IMR-90 (cell line): ENCODE data around the gene SPATA3. TPM values are rescaled to one million over a fixed set of nuclear protein-coding genes. Genes with fewer than 3 reads are reported as not detected.

Experiments used
- ATAC-seq: fragments of 200-7000 bp; cut with Tn5 transposase; 2 replicates; pipeline ENCODE4 v1.9.1; 2020; ENCODE audit warnings: low read depth, mild to moderate bottlenecking, moderate library complexity
- BruUV-seq: library from RNA; stranded (reverse); fragments of 400-500 nt; replicated peaks from 2 replicates; lab custom pipeline; 2021; lab: Mats Ljungman, UMichigan
- CTCF ChIA-PET: fragments of 300-600 bp; formaldehyde crosslinking; extraction: SDS; loops from one replicate; lab custom pipeline; 2021; ENCODE audit warnings: antibody characterized with exemption; lab: Yijun Ruan, JAX
- POLR2A ChIA-PET: fragments of 300-600 bp; sonication (Branson Sonifier 250); formaldehyde crosslinking; loops from one replicate; lab custom pipeline; 2022; ENCODE audit warnings: antibody characterized with exemption; ENCODE audit not compliant: unreplicated experiment; lab: Charles Lee
- DNase-seq: peaks from one replicate; pipeline ENCODE4 v3.0.0; 2013
- H2AFZ ChIP-seq: replicated peaks from 2 replicates; pipeline ENCODE3; 2013; ENCODE audit warnings: low read length, mild to moderate bottlenecking; ENCODE audit not compliant: poor library complexity
- H2AK5ac ChIP-seq: 2 replicates; pipeline ENCODE4 v1.6.1; 2013; ENCODE audit warnings: low read depth, low read length, inconsistent platforms
- H2AK9ac ChIP-seq: replicated peaks from 2 replicates; pipeline ENCODE3; 2013; ENCODE audit warnings: mild to moderate bottlenecking, low read depth, low read length, moderate library complexity; ENCODE audit not compliant: poor library complexity
- H2BK120ac ChIP-seq: 2 replicates; pipeline ENCODE4 v1.6.1; 2013; ENCODE audit warnings: low read depth, low read length, inconsistent platforms
- H2BK15ac ChIP-seq: 3 replicates; pipeline ENCODE4 v1.6.1; 2013; ENCODE audit warnings: low read depth, low read length, inconsistent platforms
- H2BK20ac ChIP-seq: 2 replicates; pipeline ENCODE4 v1.6.1; 2013; ENCODE audit warnings: low read depth, mild to moderate bottlenecking, inconsistent platforms, low read length, moderate library complexity
- H2BK5ac ChIP-seq: 2 replicates; pipeline ENCODE4 v1.6.1; 2013; ENCODE audit warnings: mild to moderate bottlenecking, low read depth, low read length, inconsistent platforms; ENCODE audit not compliant: poor library complexity, severe bottlenecking
- H3K14ac ChIP-seq: replicated peaks from 2 replicates; pipeline ENCODE4 v1.6.1; 2013; ENCODE audit warnings: low read depth, low read length, inconsistent platforms
- H3K18ac ChIP-seq: 2 replicates; pipeline ENCODE4 v1.6.1; 2013; ENCODE audit warnings: low read depth, low read length, control low read depth
- H3K23ac ChIP-seq: 2 replicates; pipeline ENCODE4 v1.6.1; 2013; ENCODE audit warnings: low read depth, low read length, inconsistent platforms
- H3K27ac ChIP-seq: 2 replicates; pipeline ENCODE4 v1.5.1; 2013; ENCODE audit warnings: mild to moderate bottlenecking, control low read depth, low read length; ENCODE audit not compliant: insufficient read depth
- H3K27me3 ChIP-seq: 2 replicates; pipeline ENCODE4 v1.6.1; 2013; ENCODE audit warnings: low read length; ENCODE audit not compliant: control insufficient read depth, insufficient read depth
- H3K36me3 ChIP-seq: 2 replicates; pipeline ENCODE4 v1.6.1; 2013; ENCODE audit warnings: low read length, mixed read lengths; ENCODE audit not compliant: control insufficient read depth, insufficient read depth
- H3K4ac ChIP-seq: 2 replicates; pipeline ENCODE4 v1.6.1; 2013; ENCODE audit warnings: low read depth, low read length, inconsistent platforms
- H3K4me1 ChIP-seq: 2 replicates; pipeline ENCODE4 v1.6.1; 2013; ENCODE audit warnings: low read length, mixed read lengths; ENCODE audit not compliant: control insufficient read depth, insufficient read depth
- H3K4me2 ChIP-seq: 2 replicates; pipeline ENCODE4 v1.6.1; 2013; ENCODE audit warnings: low read depth, mild to moderate bottlenecking, control low read depth, low read length, moderate library complexity
- H3K4me3 ChIP-seq: 2 replicates; pipeline ENCODE4 v1.5.1; 2013; ENCODE audit warnings: low read depth, mild to moderate bottlenecking, control low read depth, low read length, moderate library complexity; ENCODE audit not compliant: insufficient read depth
- H3K56ac ChIP-seq: 2 replicates; pipeline ENCODE4 v1.6.1; 2013; ENCODE audit warnings: low read length, inconsistent platforms; ENCODE audit not compliant: insufficient read depth; ENCODE audit errors: extremely low read depth
- H3K79me1 ChIP-seq, 2 experiments: 2 replicates each; pipeline ENCODE4 v1.6.1; 2013; ENCODE audit warnings: low read length in 2 of 2, inconsistent platforms in 1 of 2, low read depth in 1 of 2
- H3K9ac ChIP-seq: 2 replicates; pipeline ENCODE4 v1.6.1; 2013; ENCODE audit warnings: low read depth, low read length, control low read depth
- H3K9me1 ChIP-seq: 2 replicates; pipeline ENCODE4 v1.6.1; 2013; ENCODE audit warnings: low read length, inconsistent platforms; ENCODE audit not compliant: insufficient read depth
- H3K9me3 ChIP-seq: 2 replicates; pipeline ENCODE4 v1.6.1; 2013; ENCODE audit warnings: low read length; ENCODE audit not compliant: control insufficient read depth, insufficient read depth
- H4K20me1 ChIP-seq: 2 replicates; pipeline ENCODE4 v1.6.1; 2013; ENCODE audit warnings: low read length, inconsistent platforms; ENCODE audit not compliant: insufficient read depth
- H4K5ac ChIP-seq: 2 replicates; pipeline ENCODE4 v1.6.1; 2013; ENCODE audit warnings: mild to moderate bottlenecking, low read depth, low read length, control low read depth
- H4K8ac ChIP-seq, 2 experiments: 2 replicates each; pipeline ENCODE4 v1.6.1; 2013; ENCODE audit warnings: low read depth in 2 of 2, low read length in 2 of 2, control low read depth in 1 of 2, inconsistent platforms in 1 of 2
- H4K91ac ChIP-seq: 2 replicates; pipeline ENCODE4 v1.6.1; 2013; ENCODE audit warnings: low read depth, low read length, inconsistent platforms; ENCODE audit not compliant: insufficient read depth
- CTCF ChIP-seq: conservative IDR thresholded peaks from 2 replicates; pipeline ENCODE4 v1.5.1; 2012; ENCODE audit warnings: mild to moderate bottlenecking, low read depth, low read length, improper control_type of control experiment
- FOS ChIP-seq: fragments of 150-350 bp; IDR thresholded peaks from 2 replicates; pipeline ENCODE4 v1.6.1; 2016; ENCODE audit warnings: low read depth, low read length
- MAZ ChIP-seq: IDR thresholded peaks from 2 replicates; pipeline ENCODE4 v1.6.1; 2012; ENCODE audit warnings: low read depth, mild to moderate bottlenecking, low read length, improper control_type of control experiment, moderate library complexity, borderline replicate concordance
- MXI1 ChIP-seq: IDR thresholded peaks from 2 replicates; pipeline ENCODE4 v1.6.1; 2012; ENCODE audit warnings: low read depth, mild to moderate bottlenecking, low read length, moderate library complexity, borderline replicate concordance
- POLR2A ChIP-seq: IDR thresholded peaks from 2 replicates; pipeline ENCODE4 v1.6.1; 2012; ENCODE audit warnings: mild to moderate bottlenecking, low read depth, low read length
- RAD21 ChIP-seq: IDR thresholded peaks from 2 replicates; pipeline ENCODE4 v1.6.1; 2012; ENCODE audit warnings: low read length, improper control_type of control experiment
- RFX5 ChIP-seq: IDR thresholded peaks from 2 replicates; pipeline ENCODE4 v1.8.0; 2012; ENCODE audit warnings: low read depth, mild to moderate bottlenecking, low read length, moderate library complexity
- dilution Hi-C: fragments of 300-500 bp; cut with HindIII; formaldehyde crosslinking; loops from one replicate; pipeline ENCODE4 v1.14.3; 2018; ENCODE audit warnings: low sequenced_read_pairs; ENCODE audit not compliant: unreplicated experiment
- in situ Hi-C: fragments of 300-500 bp; cut with MboI; formaldehyde crosslinking; loops from 3 replicates; pipeline ENCODE4 v1.14.3; 2019; ENCODE audit warnings: low sequenced_read_pairs, inconsistent platforms, mixed read lengths
- intact Hi-C: fragments of 100-400 bp; cut with micrococcal nuclease; formaldehyde crosslinking; loops from 2 replicates; pipeline ENCODE4 v1.10.0; 2022
- polyA plus RNA-seq, 3 experiments: library from polyadenylated mRNA; depleted of rRNA; stranded (reverse); fragments of >200 nt; gene quantifications; 2 replicates each; pipeline ENCODE4 v1.2.3, GENCODE V29; 2012; ENCODE audit warnings: low replicate concordance in 1 of 3
- total RNA-seq: library from RNA; depleted of rRNA; stranded (reverse); fragments of >200 nt; gene quantifications from 2 replicates; pipeline ENCODE4 v1.2.3, GENCODE V29; 2012
- TF ChIP-seq, protein P1 (sequence below): fragments of 150-350 bp; IDR thresholded peaks from 2 replicates; pipeline ENCODE4 v1.6.1; 2016; ENCODE audit warnings: low read depth, mild to moderate bottlenecking, low read length, moderate library complexity, borderline replicate concordance
- TF ChIP-seq, protein P2 (sequence below): fragments of 150-350 bp; IDR thresholded peaks from 2 replicates; pipeline ENCODE4 v1.6.1; 2017; ENCODE audit warnings: mild to moderate bottlenecking, antibody characterized with exemption, low read length, low read depth

SPATA3 gene
- total and polyA plus RNA-seq, 2 of the 4 experiments (the other 2 are of a cell fraction), result not detected

DNA sequence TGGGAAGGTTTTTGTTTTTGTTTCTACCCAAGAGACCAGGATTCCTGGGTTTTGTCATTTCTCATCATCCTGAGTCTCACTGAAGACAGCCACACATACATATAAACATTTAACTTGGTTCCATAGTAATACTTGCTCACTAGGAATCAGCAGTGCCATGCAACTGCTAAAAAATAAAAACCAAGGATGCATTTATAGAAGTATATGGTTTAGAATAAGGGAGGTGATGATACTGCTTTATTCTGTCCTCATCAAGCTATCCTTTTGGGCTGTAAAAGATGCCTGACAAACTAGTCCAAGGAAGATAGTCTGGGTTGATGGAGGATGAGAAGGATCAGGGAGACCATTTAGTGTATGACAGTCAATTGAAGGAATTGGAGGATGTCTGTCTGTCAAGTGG is 740 bp downstream of the SPATA3 start:
- H2BK15ac ChIP-seq, result no peak overlapping the region
- H2BK20ac ChIP-seq, result no peak overlapping the region
- intact Hi-C loops, result no loop called here
- no peak overlapping the region for H3K9ac ChIP-seq
- H4K91ac ChIP-seq, result no peak overlapping the region
- dilution Hi-C loops, result no loop called here
- H3K14ac ChIP-seq, result no peak overlapping the region
- no peaks in the 10 kb centered on the region for H3K79me1 ChIP-seq
- H2BK120ac ChIP-seq, result no peak overlapping the region
- no peaks in the 10 kb centered on the region for H3K9me1 ChIP-seq
- no peak for DNase-seq
- H3K18ac ChIP-seq, result no peak overlapping the region
- no peak for TF ChIP-seq MAZ
- TF ChIP-seq, protein P1, sequence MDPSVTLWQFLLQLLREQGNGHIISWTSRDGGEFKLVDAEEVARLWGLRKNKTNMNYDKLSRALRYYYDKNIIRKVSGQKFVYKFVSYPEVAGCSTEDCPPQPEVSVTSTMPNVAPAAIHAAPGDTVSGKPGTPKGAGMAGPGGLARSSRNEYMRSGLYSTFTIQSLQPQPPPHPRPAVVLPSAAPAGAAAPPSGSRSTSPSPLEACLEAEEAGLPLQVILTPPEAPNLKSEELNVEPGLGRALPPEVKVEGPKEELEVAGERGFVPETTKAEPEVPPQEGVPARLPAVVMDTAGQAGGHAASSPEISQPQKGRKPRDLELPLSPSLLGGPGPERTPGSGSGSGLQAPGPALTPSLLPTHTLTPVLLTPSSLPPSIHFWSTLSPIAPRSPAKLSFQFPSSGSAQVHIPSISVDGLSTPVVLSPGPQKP, result no peak
- TF ChIP-seq, protein P2, sequence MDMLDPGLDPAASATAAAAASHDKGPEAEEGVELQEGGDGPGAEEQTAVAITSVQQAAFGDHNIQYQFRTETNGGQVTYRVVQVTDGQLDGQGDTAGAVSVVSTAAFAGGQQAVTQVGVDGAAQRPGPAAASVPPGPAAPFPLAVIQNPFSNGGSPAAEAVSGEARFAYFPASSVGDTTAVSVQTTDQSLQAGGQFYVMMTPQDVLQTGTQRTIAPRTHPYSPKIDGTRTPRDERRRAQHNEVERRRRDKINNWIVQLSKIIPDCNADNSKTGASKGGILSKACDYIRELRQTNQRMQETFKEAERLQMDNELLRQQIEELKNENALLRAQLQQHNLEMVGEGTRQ, result no peak
- TF ChIP-seq RAD21, result no peak
- no peak for TF ChIP-seq FOS
- no peak for TF ChIP-seq CTCF
- TF ChIP-seq RFX5, result no peak
- no peak for TF ChIP-seq MXI1
- no peak for TF ChIP-seq POLR2A
- CTCF ChIA-PET, result no interaction called here
- no peaks in the 10 kb centered on the region for H3K4me1 ChIP-seq
- no peak overlapping the region for H3K27ac ChIP-seq
- no peaks in the 10 kb centered on the region for H3K36me3 ChIP-seq
- H2AFZ ChIP-seq, result no peak overlapping the region
- no TSS peak for BruUV-seq
- POLR2A ChIA-PET, result no interaction called here
- in situ Hi-C loops, result no loop called here
- H3K9me3 ChIP-seq, result no peaks in the 10 kb centered on the region; the same call in 1 of the 2 replicates
- no peak for ATAC-seq
- H4K8ac ChIP-seq, result no peak overlapping the region
- peaks cover 45% of the 10 kb centered on the region for H3K27me3 ChIP-seq
- H4K20me1 ChIP-seq, result no peaks in the 10 kb centered on the region
- H3K56ac ChIP-seq, result no peak overlapping the region
- no peak overlapping the region for H3K23ac ChIP-seq
- H3K4me2 ChIP-seq, result no peak overlapping the region
- H2AK9ac ChIP-seq, result no peak overlapping the region
- no peak overlapping the region for H3K4ac ChIP-seq
- H4K5ac ChIP-seq, result no peak overlapping the region
- H3K4me3 ChIP-seq, result no peak overlapping the region
- no peak overlapping the region for H2AK5ac ChIP-seq
- no peak overlapping the region for H2BK5ac ChIP-seq
